K562 (cell line): ENCODE measurements around the gene CEP43. TPM values are rescaled to one million over a fixed set of nuclear protein-coding genes. Genes with fewer than 3 reads are reported as not detected.
"Not testable (repeated sequence)": the region's sequence is repeated elsewhere in the genome, so short reads cannot be mapped to it uniquely, and the experiment has no call there.

Source experiments
- KDM1A ChIP-seq, 2 experiments: fragments of 450-650 bp; IDR thresholded peaks; 2 replicates each; pipeline ENCODE4 v1.6.1; 2016; ENCODE audit warnings: mild to moderate bottlenecking in 2 of 2
- KLF16 ChIP-seq: IDR thresholded peaks from 2 replicates; pipeline ENCODE4 v1.6.1; 2016; ENCODE audit warnings: antibody characterized with exemption
- LEF1 ChIP-seq: fragments of 450-650 bp; IDR thresholded peaks from 2 replicates; pipeline ENCODE4 v1.6.1; 2016; ENCODE audit warnings: mild to moderate bottlenecking
- NR4A1 ChIP-seq, 2 experiments: fragments of 250-450 bp in 1 of 2; fragments of 450-650 bp in 1 of 2; sonication (Bioruptor Pico) in 1 of 2; IDR thresholded peaks; 2 replicates each; pipeline versions ENCODE4 v1.4.0 to v1.6.1; 2016 to 2020; ENCODE audit warnings: mild to moderate bottlenecking in 2 of 2, missing compliant biosample characterization in 1 of 2, missing genetic modification characterization in 1 of 2, moderate library complexity in 1 of 2
- polyA plus RNA-seq, 8 experiments: library from polyadenylated mRNA; depleted of rRNA in 4 of 8; stranded (reverse) in 5 of 8; unstranded in 3 of 8; fragments of >200 nt; fragmentation: Nextera tagmentation in 2 of 8; fragmentation: Illumina TruSeq in 1 of 8; extraction: Ambion mirVana in 2 of 8; extraction: Trizol in 1 of 8; gene quantifications; 2 replicates each; pipeline versions ENCODE4 v1.2.1 to v1.2.3, GENCODE V29; 2011 to 2014; ENCODE audit warnings: inconsistent platforms in 1 of 8, missing spikeins in 1 of 8
- total RNA-seq, 7 experiments: library from RNA; depleted of rRNA in 6 of 7; stranded (reverse); fragments of >200 nt in 6 of 7; fragmentation: Illumina TruSeq in 2 of 7; extraction: Trizol in 2 of 7; gene quantifications; 2 replicates each; pipeline versions ENCODE4 v1.2.1 to v1.2.3, GENCODE V29; 2011 to 2021; ENCODE audit warnings: low replicate concordance in 1 of 7
- TF ChIP-seq, protein P1 (sequence below): fragments of 450-650 bp; IDR thresholded peaks from 2 replicates; pipeline ENCODE4 v1.6.1; 2016; ENCODE audit warnings: mild to moderate bottlenecking
- TF ChIP-seq, protein P2 (sequence below): fragments of 450-650 bp; IDR thresholded peaks from 2 replicates; pipeline ENCODE4 v1.6.1; 2016; ENCODE audit warnings: mild to moderate bottlenecking, moderate library complexity
- TF ChIP-seq, protein P3 (sequence below), 3 experiments: IDR thresholded peaks in 2 of 3; conservative IDR thresholded peaks in 1 of 3; 2 replicates each; pipeline ENCODE4 v1.5.1; 2011 to 2012; ENCODE audit warnings: low read length in 3 of 3, mild to moderate bottlenecking in 3 of 3, control low read depth in 2 of 3, improper control_type of control experiment in 1 of 3, inconsistent platforms in 1 of 3, low read depth in 1 of 3, mixed read lengths in 1 of 3, moderate library complexity in 1 of 3; ENCODE audit not compliant: insufficient read depth in 2 of 3

CEP43 gene
- total and polyA plus RNA-seq, 9 of the 15 experiments (the other 6 are each of a cell fraction or from before 2014, with no cell fraction given) = 15.2 to 55.7 (median 47.4) TPM

DNA sequence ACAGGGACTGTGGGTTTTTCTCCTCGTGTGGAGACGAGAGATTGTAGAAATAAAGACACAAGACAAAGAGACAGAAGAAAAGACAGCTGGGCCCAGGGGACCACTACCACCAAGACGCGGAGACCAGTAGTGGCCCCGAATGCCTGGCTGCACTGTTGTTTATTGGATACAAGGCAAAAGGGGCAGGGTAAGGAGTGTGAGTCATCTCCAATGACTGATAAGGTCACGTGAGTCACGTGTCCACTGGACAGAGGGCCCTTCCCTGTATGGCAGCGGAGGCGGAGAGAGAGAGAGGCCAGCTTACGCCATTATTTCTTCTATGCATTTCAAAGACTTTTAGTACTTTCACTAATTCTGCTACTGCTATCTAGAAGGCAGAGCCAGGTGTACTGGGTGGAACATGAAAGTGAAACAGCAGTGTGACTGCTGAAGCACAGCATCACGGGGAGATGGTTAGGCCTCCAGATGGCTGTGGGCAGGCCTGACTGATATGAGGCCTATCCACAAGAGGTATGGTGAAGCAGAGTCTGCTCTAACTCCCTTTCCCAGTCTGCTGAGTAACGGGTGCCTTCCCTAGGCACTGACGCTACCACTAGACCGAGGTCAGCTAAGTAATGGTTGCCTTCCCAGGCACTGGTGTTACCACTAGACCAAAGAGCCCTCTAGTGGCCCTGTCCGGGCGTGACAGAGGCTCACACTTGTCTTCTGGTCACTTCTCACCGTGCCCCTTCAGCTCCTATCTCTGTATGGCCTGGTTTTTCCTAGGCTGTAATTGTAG lies 48.1 kb upstream of the CEP43 start (continued):
- TF ChIP-seq, protein P1, sequence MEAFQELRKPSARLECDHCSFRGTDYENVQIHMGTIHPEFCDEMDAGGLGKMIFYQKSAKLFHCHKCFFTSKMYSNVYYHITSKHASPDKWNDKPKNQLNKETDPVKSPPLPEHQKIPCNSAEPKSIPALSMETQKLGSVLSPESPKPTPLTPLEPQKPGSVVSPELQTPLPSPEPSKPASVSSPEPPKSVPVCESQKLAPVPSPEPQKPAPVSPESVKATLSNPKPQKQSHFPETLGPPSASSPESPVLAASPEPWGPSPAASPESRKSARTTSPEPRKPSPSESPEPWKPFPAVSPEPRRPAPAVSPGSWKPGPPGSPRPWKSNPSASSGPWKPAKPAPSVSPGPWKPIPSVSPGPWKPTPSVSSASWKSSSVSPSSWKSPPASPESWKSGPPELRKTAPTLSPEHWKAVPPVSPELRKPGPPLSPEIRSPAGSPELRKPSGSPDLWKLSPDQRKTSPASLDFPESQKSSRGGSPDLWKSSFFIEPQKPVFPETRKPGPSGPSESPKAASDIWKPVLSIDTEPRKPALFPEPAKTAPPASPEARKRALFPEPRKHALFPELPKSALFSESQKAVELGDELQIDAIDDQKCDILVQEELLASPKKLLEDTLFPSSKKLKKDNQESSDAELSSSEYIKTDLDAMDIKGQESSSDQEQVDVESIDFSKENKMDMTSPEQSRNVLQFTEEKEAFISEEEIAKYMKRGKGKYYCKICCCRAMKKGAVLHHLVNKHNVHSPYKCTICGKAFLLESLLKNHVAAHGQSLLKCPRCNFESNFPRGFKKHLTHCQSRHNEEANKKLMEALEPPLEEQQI = peak; percentile 72
- TF ChIP-seq KDM1A (IDR thresholded peaks at IDR 0.05) (0 out of 4 replicates have a peak, but pooled peaks of 1 of the 2 experiments have one; percentile 15), NR4A1 (CRISPR knock-in tag; IDR thresholded peaks at IDR 0.05) (peak; percentile 7; the same call in 1 of the 2 replicates), KLF16 (0 out of 2 replicates have a peak, but pooled peaks have one; percentile 28), LEF1 (peak; percentile 74)
- TF ChIP-seq NR4A1 (tag; IDR thresholded peaks at IDR 0.05) = not testable (repeated sequence)
- TF ChIP-seq, protein P2, sequence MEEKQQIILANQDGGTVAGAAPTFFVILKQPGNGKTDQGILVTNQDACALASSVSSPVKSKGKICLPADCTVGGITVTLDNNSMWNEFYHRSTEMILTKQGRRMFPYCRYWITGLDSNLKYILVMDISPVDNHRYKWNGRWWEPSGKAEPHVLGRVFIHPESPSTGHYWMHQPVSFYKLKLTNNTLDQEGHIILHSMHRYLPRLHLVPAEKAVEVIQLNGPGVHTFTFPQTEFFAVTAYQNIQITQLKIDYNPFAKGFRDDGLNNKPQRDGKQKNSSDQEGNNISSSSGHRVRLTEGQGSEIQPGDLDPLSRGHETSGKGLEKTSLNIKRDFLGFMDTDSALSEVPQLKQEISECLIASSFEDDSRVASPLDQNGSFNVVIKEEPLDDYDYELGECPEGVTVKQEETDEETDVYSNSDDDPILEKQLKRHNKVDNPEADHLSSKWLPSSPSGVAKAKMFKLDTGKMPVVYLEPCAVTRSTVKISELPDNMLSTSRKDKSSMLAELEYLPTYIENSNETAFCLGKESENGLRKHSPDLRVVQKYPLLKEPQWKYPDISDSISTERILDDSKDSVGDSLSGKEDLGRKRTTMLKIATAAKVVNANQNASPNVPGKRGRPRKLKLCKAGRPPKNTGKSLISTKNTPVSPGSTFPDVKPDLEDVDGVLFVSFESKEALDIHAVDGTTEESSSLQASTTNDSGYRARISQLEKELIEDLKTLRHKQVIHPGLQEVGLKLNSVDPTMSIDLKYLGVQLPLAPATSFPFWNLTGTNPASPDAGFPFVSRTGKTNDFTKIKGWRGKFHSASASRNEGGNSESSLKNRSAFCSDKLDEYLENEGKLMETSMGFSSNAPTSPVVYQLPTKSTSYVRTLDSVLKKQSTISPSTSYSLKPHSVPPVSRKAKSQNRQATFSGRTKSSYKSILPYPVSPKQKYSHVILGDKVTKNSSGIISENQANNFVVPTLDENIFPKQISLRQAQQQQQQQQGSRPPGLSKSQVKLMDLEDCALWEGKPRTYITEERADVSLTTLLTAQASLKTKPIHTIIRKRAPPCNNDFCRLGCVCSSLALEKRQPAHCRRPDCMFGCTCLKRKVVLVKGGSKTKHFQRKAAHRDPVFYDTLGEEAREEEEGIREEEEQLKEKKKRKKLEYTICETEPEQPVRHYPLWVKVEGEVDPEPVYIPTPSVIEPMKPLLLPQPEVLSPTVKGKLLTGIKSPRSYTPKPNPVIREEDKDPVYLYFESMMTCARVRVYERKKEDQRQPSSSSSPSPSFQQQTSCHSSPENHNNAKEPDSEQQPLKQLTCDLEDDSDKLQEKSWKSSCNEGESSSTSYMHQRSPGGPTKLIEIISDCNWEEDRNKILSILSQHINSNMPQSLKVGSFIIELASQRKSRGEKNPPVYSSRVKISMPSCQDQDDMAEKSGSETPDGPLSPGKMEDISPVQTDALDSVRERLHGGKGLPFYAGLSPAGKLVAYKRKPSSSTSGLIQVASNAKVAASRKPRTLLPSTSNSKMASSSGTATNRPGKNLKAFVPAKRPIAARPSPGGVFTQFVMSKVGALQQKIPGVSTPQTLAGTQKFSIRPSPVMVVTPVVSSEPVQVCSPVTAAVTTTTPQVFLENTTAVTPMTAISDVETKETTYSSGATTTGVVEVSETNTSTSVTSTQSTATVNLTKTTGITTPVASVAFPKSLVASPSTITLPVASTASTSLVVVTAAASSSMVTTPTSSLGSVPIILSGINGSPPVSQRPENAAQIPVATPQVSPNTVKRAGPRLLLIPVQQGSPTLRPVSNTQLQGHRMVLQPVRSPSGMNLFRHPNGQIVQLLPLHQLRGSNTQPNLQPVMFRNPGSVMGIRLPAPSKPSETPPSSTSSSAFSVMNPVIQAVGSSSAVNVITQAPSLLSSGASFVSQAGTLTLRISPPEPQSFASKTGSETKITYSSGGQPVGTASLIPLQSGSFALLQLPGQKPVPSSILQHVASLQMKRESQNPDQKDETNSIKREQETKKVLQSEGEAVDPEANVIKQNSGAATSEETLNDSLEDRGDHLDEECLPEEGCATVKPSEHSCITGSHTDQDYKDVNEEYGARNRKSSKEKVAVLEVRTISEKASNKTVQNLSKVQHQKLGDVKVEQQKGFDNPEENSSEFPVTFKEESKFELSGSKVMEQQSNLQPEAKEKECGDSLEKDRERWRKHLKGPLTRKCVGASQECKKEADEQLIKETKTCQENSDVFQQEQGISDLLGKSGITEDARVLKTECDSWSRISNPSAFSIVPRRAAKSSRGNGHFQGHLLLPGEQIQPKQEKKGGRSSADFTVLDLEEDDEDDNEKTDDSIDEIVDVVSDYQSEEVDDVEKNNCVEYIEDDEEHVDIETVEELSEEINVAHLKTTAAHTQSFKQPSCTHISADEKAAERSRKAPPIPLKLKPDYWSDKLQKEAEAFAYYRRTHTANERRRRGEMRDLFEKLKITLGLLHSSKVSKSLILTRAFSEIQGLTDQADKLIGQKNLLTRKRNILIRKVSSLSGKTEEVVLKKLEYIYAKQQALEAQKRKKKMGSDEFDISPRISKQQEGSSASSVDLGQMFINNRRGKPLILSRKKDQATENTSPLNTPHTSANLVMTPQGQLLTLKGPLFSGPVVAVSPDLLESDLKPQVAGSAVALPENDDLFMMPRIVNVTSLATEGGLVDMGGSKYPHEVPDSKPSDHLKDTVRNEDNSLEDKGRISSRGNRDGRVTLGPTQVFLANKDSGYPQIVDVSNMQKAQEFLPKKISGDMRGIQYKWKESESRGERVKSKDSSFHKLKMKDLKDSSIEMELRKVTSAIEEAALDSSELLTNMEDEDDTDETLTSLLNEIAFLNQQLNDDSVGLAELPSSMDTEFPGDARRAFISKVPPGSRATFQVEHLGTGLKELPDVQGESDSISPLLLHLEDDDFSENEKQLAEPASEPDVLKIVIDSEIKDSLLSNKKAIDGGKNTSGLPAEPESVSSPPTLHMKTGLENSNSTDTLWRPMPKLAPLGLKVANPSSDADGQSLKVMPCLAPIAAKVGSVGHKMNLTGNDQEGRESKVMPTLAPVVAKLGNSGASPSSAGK = peak; percentile 47; the same call in 1 of the 2 replicates
- TF ChIP-seq, protein P3, sequence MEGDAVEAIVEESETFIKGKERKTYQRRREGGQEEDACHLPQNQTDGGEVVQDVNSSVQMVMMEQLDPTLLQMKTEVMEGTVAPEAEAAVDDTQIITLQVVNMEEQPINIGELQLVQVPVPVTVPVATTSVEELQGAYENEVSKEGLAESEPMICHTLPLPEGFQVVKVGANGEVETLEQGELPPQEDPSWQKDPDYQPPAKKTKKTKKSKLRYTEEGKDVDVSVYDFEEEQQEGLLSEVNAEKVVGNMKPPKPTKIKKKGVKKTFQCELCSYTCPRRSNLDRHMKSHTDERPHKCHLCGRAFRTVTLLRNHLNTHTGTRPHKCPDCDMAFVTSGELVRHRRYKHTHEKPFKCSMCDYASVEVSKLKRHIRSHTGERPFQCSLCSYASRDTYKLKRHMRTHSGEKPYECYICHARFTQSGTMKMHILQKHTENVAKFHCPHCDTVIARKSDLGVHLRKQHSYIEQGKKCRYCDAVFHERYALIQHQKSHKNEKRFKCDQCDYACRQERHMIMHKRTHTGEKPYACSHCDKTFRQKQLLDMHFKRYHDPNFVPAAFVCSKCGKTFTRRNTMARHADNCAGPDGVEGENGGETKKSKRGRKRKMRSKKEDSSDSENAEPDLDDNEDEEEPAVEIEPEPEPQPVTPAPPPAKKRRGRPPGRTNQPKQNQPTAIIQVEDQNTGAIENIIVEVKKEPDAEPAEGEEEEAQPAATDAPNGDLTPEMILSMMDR (IDR thresholded peaks at IDR 0.05 in 2 of 3, conservative IDR thresholded peaks at IDR 0.05 in 1 of 3; ENCODE audit: insufficient read depth in 2 of 3, low read depth in 1 of 3, low read length in 3 of 3) = peak; percentile 74 to 82 (median 78)
